Omental fat pad (tissue), 4 donors: ENCODE results near the gene RTL1. TPM values are rescaled to one million over a fixed set of nuclear protein-coding genes. Genes with fewer than 3 reads are reported as not detected.

Experiments
- ATAC-seq: fragments of 150-250 bp; one replicate; pipeline ENCODE4 v1.9.1; 2016; ENCODE audit warnings: mild to moderate bottlenecking, moderate library complexity; ENCODE audit not compliant: low FRiP score
- DNase-seq: peaks from one replicate; pipeline ENCODE4 v3.0.0-alpha.2; 2019; ENCODE audit warnings: low spot score
- total RNA-seq, 4 donors: library from RNA; depleted of rRNA; stranded (reverse); fragments of >200 nt; gene quantifications; one replicate each; pipeline ENCODE4 v1.1.0, GENCODE V29; 2016
- TF ChIP-seq, protein P1 (sequence below), 3 donors: fragments of 450-650 bp; IDR thresholded peaks; one replicate each; pipeline ENCODE4 v1.5.1; 2016 to 2017; ENCODE audit warnings: antibody characterized with exemption in 3 of 3, mild to moderate bottlenecking in 3 of 3, moderate library complexity in 2 of 3

The RTL1 gene
- total RNA-seq, 4 donors from 2014 or later: not detected

DNA sequence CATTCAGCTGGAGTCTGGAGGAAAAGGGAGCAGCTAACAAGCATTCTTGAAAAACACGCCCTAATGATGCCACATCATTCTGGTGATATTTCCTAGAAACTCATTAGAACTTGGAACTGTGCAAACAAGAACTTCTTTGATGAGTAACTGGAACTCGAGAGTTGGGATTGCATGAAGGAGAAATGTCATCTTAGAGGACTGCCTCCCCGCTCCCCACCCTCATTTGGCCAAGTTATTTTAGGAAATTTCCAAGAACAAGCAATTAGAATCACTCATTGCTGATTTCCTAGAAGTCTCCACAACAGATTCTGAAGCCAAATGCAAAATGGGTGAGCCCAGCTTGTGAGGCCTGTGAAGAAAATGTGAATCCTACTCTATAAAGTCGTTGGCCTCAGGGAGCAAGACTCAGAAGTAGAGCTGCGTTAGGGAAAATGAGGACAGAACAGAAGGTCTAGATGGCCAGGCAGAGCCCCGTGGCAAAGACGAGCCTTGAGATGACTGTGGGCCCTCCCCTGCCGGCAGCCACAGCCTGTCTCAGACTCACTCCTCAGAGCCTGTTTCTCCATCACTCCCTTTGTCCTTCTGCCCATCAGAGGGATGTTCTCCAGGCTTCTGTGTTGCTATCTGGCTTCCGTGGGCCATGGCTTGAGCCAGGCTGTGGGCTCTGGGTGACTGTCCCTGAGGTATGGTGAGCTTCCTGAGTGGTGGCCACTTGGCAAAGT, 38.4 kb downstream of the RTL1 start:
- ATAC-seq (peak; percentile 78), DNase-seq (no peak)
- TF ChIP-seq, protein P1, sequence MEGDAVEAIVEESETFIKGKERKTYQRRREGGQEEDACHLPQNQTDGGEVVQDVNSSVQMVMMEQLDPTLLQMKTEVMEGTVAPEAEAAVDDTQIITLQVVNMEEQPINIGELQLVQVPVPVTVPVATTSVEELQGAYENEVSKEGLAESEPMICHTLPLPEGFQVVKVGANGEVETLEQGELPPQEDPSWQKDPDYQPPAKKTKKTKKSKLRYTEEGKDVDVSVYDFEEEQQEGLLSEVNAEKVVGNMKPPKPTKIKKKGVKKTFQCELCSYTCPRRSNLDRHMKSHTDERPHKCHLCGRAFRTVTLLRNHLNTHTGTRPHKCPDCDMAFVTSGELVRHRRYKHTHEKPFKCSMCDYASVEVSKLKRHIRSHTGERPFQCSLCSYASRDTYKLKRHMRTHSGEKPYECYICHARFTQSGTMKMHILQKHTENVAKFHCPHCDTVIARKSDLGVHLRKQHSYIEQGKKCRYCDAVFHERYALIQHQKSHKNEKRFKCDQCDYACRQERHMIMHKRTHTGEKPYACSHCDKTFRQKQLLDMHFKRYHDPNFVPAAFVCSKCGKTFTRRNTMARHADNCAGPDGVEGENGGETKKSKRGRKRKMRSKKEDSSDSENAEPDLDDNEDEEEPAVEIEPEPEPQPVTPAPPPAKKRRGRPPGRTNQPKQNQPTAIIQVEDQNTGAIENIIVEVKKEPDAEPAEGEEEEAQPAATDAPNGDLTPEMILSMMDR (IDR thresholded peaks at IDR 0.05): no peak

DNA sequence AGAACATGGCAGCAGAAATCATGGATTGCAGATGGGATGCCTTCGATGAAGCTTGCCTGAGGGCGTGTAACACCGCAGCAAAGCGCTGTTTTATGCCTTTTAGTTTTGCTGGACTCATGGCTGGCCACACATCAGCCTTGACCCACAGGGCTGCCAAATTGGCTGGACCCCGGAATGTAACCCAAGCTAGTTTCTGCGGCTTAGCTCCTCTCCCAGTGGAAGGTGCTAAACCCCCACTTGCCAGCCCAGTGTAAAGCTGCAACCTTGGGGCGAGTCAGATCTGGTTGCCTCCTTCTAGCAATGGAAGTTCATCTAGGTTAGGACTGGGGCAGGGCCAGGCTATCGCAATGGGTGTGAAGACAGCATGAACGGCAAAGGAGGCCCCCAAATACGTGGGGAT, 39.3 kb downstream of the RTL1 start:
- DNase-seq (no peak), ATAC-seq (no peak)
- TF ChIP-seq, protein P1 (IDR thresholded peaks at IDR 0.05): no peak

DNA sequence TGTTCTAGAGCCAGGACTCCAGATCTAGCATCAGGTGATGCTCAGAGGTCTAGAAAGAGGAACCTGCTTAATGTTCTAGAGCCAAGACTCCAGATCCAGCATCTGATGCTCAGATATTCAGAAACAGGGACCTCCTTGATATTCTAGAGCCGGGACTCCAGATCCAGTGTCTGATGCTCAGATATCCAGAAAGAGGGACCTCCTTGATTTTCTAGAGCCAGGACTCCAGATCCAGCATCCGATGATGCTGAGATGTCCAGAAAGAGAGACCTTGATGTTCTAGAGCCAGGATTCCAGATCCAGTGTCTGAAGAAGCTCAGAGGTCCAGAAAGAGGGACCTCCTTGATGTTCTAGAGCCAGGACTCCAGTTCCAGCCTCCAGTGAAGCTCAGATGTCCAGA, 40.7 kb downstream of the RTL1 start:
- TF ChIP-seq, protein P1 (IDR thresholded peaks at IDR 0.05): no peak
- DNase-seq (no peak), ATAC-seq (no peak)

DNA sequence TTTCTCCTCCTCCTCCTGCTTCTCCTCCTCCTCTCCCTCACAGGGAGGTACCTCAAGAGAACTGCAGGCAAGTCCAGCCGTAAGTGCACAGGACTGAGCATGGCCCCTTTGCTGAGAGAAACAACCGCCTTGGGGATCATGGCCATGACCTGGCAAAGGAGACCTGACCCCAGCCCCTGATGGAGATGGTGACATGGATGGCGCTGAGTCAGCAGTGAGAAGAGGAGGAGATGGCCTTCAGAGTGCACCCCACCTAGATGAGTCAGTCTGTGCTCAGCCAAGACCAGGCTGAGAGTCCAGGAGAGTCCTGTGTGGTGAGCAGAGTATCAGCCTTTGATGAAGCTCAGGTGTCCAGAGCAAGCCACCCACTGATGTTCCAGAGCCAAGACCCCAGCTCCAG, 41.2 kb downstream of the RTL1 start:
- DNase-seq (no peak), ATAC-seq (no peak)
- TF ChIP-seq, protein P1 (IDR thresholded peaks at IDR 0.05): no peak

DNA sequence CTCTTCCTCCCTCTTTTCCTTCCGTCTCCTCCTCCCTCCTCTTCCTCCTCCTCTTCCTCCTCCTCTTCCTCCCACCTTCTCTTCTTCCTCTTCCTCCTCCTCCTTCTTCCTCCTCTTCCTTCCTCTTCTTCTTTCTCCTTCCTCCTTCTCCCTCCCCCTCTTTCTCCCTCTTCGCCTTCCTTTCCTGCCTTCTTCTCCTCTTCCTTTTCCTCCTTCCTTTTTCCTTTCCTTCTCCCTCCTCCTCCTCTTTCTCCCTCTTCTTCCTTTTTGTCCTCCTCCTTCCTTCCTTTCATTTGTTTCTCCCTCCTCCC, 41.6 kb downstream of the RTL1 start:
- ATAC-seq (no peak), DNase-seq (no peak)
- TF ChIP-seq, protein P1 (IDR thresholded peaks at IDR 0.05): no peak

DNA sequence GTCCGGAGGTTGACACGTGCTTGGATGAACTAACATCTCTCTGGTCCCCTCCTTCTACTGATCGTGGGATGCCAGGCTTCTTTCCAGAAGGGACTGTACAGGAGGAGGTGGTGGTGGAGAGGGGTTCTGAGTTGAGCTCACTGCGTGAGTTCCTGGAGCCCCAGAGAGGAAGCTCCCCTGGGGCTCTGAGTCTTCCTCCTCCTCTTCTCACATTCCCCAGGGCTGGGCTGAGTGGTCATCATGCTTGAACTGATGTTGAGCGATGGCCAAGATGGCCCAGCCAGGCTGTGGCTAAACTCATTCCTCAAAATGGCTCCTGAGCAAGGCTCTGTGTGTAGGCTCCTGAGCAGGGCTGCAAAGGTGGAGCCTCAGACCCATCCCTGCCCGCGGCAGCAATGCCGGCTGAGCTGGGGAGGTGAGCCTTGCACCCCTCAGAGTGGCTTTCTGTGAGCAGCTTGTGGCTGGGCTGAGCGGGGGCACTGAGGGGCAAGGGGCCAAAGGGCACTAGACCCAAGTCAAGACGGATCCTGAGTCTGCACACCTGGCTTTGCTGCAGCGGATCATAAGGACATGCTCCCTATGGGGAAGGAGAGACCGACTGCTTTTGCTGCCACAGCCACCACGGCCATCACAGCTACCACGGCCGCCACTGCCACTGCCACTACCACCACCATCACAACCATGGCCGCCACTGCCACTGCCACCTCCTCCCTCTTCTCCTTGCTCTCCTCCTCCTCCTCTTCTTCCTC, 42.2 kb downstream of the RTL1 start:
- no peak for ATAC-seq
- no peak for DNase-seq
- TF ChIP-seq, protein P1 (IDR thresholded peaks at IDR 0.05): no peak
